Measurements from ENCODE around the gene INA.

Gene INA

GRCh38 chr10:103276251-103276895 lies 565 bp upstream of the INA start:
- DNase-seq = no peak

- DNase-seq = peak; percentile 4
These were observed 987 bp downstream of the INA start for GRCh38 chr10:103277713-103278536.

GRCh38 chr10:103278537-103278823 lies 1.5 kb downstream of the INA start:
- DNase-seq = no peak

GRCh38 chr10:103278862-103279298 lies 1.9 kb downstream of the INA start:
- no peak for DNase-seq

GRCh38 chr10:103280031-103280430 lies 3.1 kb downstream of the INA start:
- DNase-seq = no peak

GRCh38 chr10:103280506-103280905 lies 3.6 kb downstream of the INA start:
- DNase-seq = no peak

- peak; percentile 40 for DNase-seq
These were observed 4.8 kb downstream of the INA start for GRCh38 chr10:103281753-103282152.

GRCh38 chr10:103282961-103283360 lies 6.0 kb downstream of the INA start:
- DNase-seq = no peak

- no peak for DNase-seq
These were observed 7.2 kb downstream of the INA start for GRCh38 chr10:103284170-103284569.

GRCh38 chr10:103287992-103288391 lies 11.1 kb downstream of the INA start:
- no peak for DNase-seq

GRCh38 chr10:103291588-103291987 lies 14.7 kb downstream of the INA start:
- DNase-seq = no peak

GRCh38 chr10:103295374-103296015 lies 18.6 kb downstream of the INA start:
- DNase-seq = no peak

GRCh38 chr10:103307594-103307993 lies 30.7 kb downstream of the INA start:
- no peak for DNase-seq

- DNase-seq = no peak
These were observed 33.3 kb downstream of the INA start for GRCh38 chr10:103310197-103310596.

GRCh38 chr10:103316087-103316486 lies 39.1 kb downstream of the INA start:
- DNase-seq = no peak

- no peak for DNase-seq
These were observed 51.0 kb downstream of the INA start for GRCh38 chr10:103327906-103328305.

- peak; percentile 0 for DNase-seq
These were observed 57.1 kb downstream of the INA start for GRCh38 chr10:103333934-103334520.

GRCh38 chr10:103334567-103334966 lies 57.6 kb downstream of the INA start:
- DNase-seq = no peak

GRCh38 chr10:103336370-103336769 lies 59.4 kb downstream of the INA start:
- no peak for DNase-seq
